H1 (cell line): Measurements from ENCODE around the gene GBX1. TPM values are rescaled to one million over a fixed set of nuclear protein-coding genes. Genes with fewer than 3 reads are reported as not detected.

ENCODE experiments used
- CTCF ChIA-PET: fragments of 300-600 bp; sonication (Branson Sonifier 250); formaldehyde crosslinking; loops from one replicate; lab custom pipeline; 2021; ENCODE audit not compliant: partially characterized antibody; lab: Charles Lee
- POLR2A ChIA-PET: fragments of 300-600 bp; sonication (Branson Sonifier 250); formaldehyde crosslinking; loops from one replicate; lab custom pipeline; 2021; ENCODE audit warnings: inconsistent platforms; ENCODE audit not compliant: partially characterized antibody; lab: Charles Lee
- DNase-seq, 2 experiments: peaks; one replicate each; pipeline versions ENCODE4 v3.0.0 to v3.0.0-alpha.2; 2010 to 2022; ENCODE audit warnings: low spot score in 2 of 2, low read depth in 1 of 2, mixed read lengths in 1 of 2
- FAIRE-seq: peaks from 2 replicates; lab custom pipeline; 2011; peaks lifted over from hg19 to GRCh38; lab: Jason Lieb, UNC
- H2AFZ ChIP-seq: 2 replicates; pipeline ENCODE4 v1.8.1; 2012; ENCODE audit warnings: low read length, inconsistent platforms
- H2AK5ac ChIP-seq: 2 replicates; pipeline ENCODE4 v1.6.1; 2013; ENCODE audit warnings: low read depth, low read length
- H2BK120ac ChIP-seq: replicated peaks from 2 replicates; pipeline ENCODE3; 2013; ENCODE audit warnings: low read depth, low read length, inconsistent platforms
- H2BK12ac ChIP-seq: 2 replicates; pipeline ENCODE4 v1.6.1; 2013; ENCODE audit warnings: low read depth, low read length
- H2BK15ac ChIP-seq: 2 replicates; pipeline ENCODE4 v1.6.1; 2013; ENCODE audit warnings: low read length
- H2BK20ac ChIP-seq: 2 replicates; pipeline ENCODE4 v1.6.1; 2013; ENCODE audit warnings: low read length
- H2BK5ac ChIP-seq: 2 replicates; pipeline ENCODE4 v1.6.1; 2013; ENCODE audit warnings: low read depth, low read length
- H3K14ac ChIP-seq: 2 replicates; pipeline ENCODE4 v1.6.1; 2013; ENCODE audit warnings: inconsistent platforms; ENCODE audit not compliant: insufficient read length
- H3K18ac ChIP-seq: 2 replicates; pipeline ENCODE4 v1.6.1; 2013; ENCODE audit warnings: low read length; ENCODE audit errors: extremely low read depth
- H3K23ac ChIP-seq: 2 replicates; pipeline ENCODE4 v1.6.1; 2013; ENCODE audit warnings: inconsistent platforms; ENCODE audit not compliant: insufficient read length
- H3K23me2 ChIP-seq: 2 replicates; pipeline ENCODE4 v1.6.1; 2013; ENCODE audit warnings: low read depth, low read length
- H3K27ac ChIP-seq: 2 replicates; pipeline ENCODE4 v1.6.1; 2011; ENCODE audit warnings: low read depth, low read length, inconsistent platforms
- H3K27me3 ChIP-seq, 4 experiments: replicated peaks in 1 of 4; 1 replicate in 1 of 4; 2 replicates in 3 of 4; pipeline versions ENCODE4 v1.6.1 to v1.8.1; 2011 to 2013; ENCODE audit warnings: low read length in 3 of 4, mild to moderate bottlenecking in 3 of 4, inconsistent platforms in 2 of 4, mixed read lengths in 2 of 4, moderate library complexity in 1 of 4; ENCODE audit not compliant: control insufficient read depth in 3 of 4, insufficient read depth in 3 of 4; ENCODE audit errors: extremely low read depth in 1 of 4
- H3K36me3 ChIP-seq, 4 experiments: 2 replicates each; pipeline versions ENCODE4 v1.6.1 to v1.8.1; 2011 to 2013; ENCODE audit warnings: mild to moderate bottlenecking in 4 of 4, low read length in 3 of 4, moderate library complexity in 2 of 4, control low read depth in 1 of 4, inconsistent platforms in 1 of 4; ENCODE audit not compliant: insufficient read depth in 4 of 4, control insufficient read depth in 2 of 4
- H3K4ac ChIP-seq: replicated peaks from 2 replicates; pipeline ENCODE3; 2013; ENCODE audit warnings: low read length, low read depth, mixed read lengths, inconsistent platforms; ENCODE audit not compliant: insufficient read length
- H3K4me1 ChIP-seq, 4 experiments: replicated peaks in 1 of 4; 1 replicate in 1 of 4; 2 replicates in 3 of 4; pipeline versions ENCODE4 v1.6.1 to v1.8.1; 2011 to 2013; ENCODE audit warnings: low read length in 3 of 4, inconsistent platforms in 2 of 4, mixed read lengths in 1 of 4; ENCODE audit not compliant: insufficient read depth in 4 of 4, control insufficient read depth in 3 of 4
- H3K4me2 ChIP-seq, 2 experiments: 2 replicates each; pipeline versions ENCODE4 v1.6.1 to v1.8.1; 2011 to 2013; ENCODE audit warnings: low read depth in 2 of 2, low read length in 2 of 2, control low read depth in 1 of 2, inconsistent platforms in 1 of 2, mild to moderate bottlenecking in 1 of 2; ENCODE audit not compliant: insufficient read depth in 1 of 2
- H3K4me3 ChIP-seq, 4 experiments: fragments of 200-600, 300-600 bp in 1 of 4; sonication (generic), shearing (Covaris generic), sonication (Bioruptor Twin) in 1 of 4; 2 replicates each; pipeline versions ENCODE4 v1.5.1 to v1.8.1; 2011 to 2016; ENCODE audit warnings: low read length in 4 of 4, low read depth in 3 of 4, control low read depth in 2 of 4, inconsistent platforms in 2 of 4, mild to moderate bottlenecking in 2 of 4, mixed read lengths in 1 of 4, moderate library complexity in 1 of 4; ENCODE audit not compliant: insufficient read depth in 2 of 4; ENCODE audit errors: extremely low read depth in 1 of 4
- H3K56ac ChIP-seq: replicated peaks from 2 replicates; pipeline ENCODE3; 2013; ENCODE audit warnings: low read depth, mild to moderate bottlenecking, mixed read lengths, low read length, inconsistent platforms; ENCODE audit not compliant: insufficient read length
- H3K79me1 ChIP-seq: 2 replicates; pipeline ENCODE4 v1.6.1; 2013; ENCODE audit warnings: low read depth, low read length, control low read depth
- H3K79me2 ChIP-seq, 2 experiments: 2 replicates each; pipeline versions ENCODE4 v1.6.1 to v1.8.1; 2012 to 2013; ENCODE audit warnings: low read length in 2 of 2, mild to moderate bottlenecking in 2 of 2, inconsistent platforms in 1 of 2; ENCODE audit not compliant: insufficient read depth in 2 of 2, control insufficient read depth in 1 of 2
- H3K9ac ChIP-seq, 4 experiments: replicated peaks in 1 of 4; 1 replicate in 1 of 4; 2 replicates in 3 of 4; pipeline versions ENCODE4 v1.6.1 to v1.8.1; 2011 to 2013; ENCODE audit warnings: low read depth in 3 of 4, low read length in 3 of 4, control low read depth in 2 of 4, mild to moderate bottlenecking in 2 of 4, moderate library complexity in 2 of 4, inconsistent platforms in 1 of 4; ENCODE audit errors: extremely low read depth in 1 of 4
- H3K9me3 ChIP-seq, 2 experiments: 2 replicates each; pipeline versions ENCODE4 v1.6.1 to v1.8.1; 2012 to 2013; ENCODE audit warnings: mild to moderate bottlenecking in 2 of 2, moderate library complexity in 2 of 2, control low read depth in 1 of 2, inconsistent platforms in 1 of 2, low read depth in 1 of 2, low read length in 1 of 2, mixed read lengths in 1 of 2; ENCODE audit not compliant: insufficient read depth in 2 of 2
- H4K20me1 ChIP-seq, 2 experiments: replicated peaks in 1 of 2; 2 replicates each; pipeline versions ENCODE3 to v1.8.1; 2011 to 2013; ENCODE audit warnings: inconsistent platforms in 2 of 2, low read length in 2 of 2, mild to moderate bottlenecking in 1 of 2; ENCODE audit not compliant: insufficient read depth in 2 of 2, control insufficient read depth in 1 of 2
- H4K5ac ChIP-seq: 2 replicates; pipeline ENCODE4 v1.6.1; 2013; ENCODE audit warnings: low read length, low read depth, mixed read lengths, inconsistent platforms; ENCODE audit not compliant: insufficient read length
- H4K8ac ChIP-seq: 2 replicates; pipeline ENCODE4 v1.8.0; 2013; ENCODE audit warnings: mild to moderate bottlenecking, moderate library complexity, low read length, inconsistent platforms; ENCODE audit not compliant: insufficient read depth; ENCODE audit errors: extremely low read depth
- H4K91ac ChIP-seq: replicated peaks from 2 replicates; pipeline ENCODE3; 2013; ENCODE audit warnings: low read length, mixed read lengths, inconsistent platforms; ENCODE audit not compliant: insufficient read length
- CBX5 ChIP-seq: fragments of 300-800, 300-1000 bp; sonication (generic); IDR thresholded peaks from 2 replicates; pipeline ENCODE4 v1.7.1; 2016; ENCODE audit warnings: antibody characterized with exemption, low read length, low read depth
- HDAC6 ChIP-seq: IDR thresholded peaks from one replicate; pipeline ENCODE4 v1.7.1; 2012; ENCODE audit warnings: low read depth, mild to moderate bottlenecking, inconsistent platforms, low read length, moderate library complexity
- RAD21 ChIP-seq, 2 experiments: IDR thresholded peaks in 1 of 2; conservative IDR thresholded peaks in 1 of 2; 2 replicates each; pipeline ENCODE4 v1.6.1; 2011; ENCODE audit warnings: low read depth in 2 of 2, low read length in 2 of 2, improper control_type of control experiment in 1 of 2, inconsistent platforms in 1 of 2, mild to moderate bottlenecking in 1 of 2, moderate library complexity in 1 of 2
- RNF2 ChIP-seq: fragments of 200-900, 300-1000 bp; sonication (generic); IDR thresholded peaks from 2 replicates; pipeline ENCODE4 v1.7.1; 2016; ENCODE audit warnings: borderline replicate concordance, low read depth, mild to moderate bottlenecking, antibody characterized with exemption, low read length; ENCODE audit not compliant: poor library complexity, severe bottlenecking; ENCODE audit errors: missing control alignments
- SIRT6 ChIP-seq: IDR thresholded peaks from one replicate; pipeline ENCODE4 v1.7.1; 2012; ENCODE audit warnings: low read length, inconsistent platforms
- TAF7 ChIP-seq: optimal IDR thresholded peaks from 2 replicates; pipeline ENCODE3; 2011; ENCODE audit warnings: low read depth, mild to moderate bottlenecking, inconsistent platforms, low read length, moderate library complexity, borderline replicate concordance
- WGBS, 2 experiments: shearing (Covaris generic) in 1 of 2; methylation state at CpG; one replicate each; pipeline versions ENCODE4 v1.1.6 to v1.1.7; 2013 to 2015; ENCODE audit warnings: low lambda C conversion rate in 2 of 2, mixed read lengths in 2 of 2, inconsistent platforms in 1 of 2, low coverage in 1 of 2, missing lambda C conversion rate in 1 of 2; ENCODE audit not compliant: insufficient replicate concordance in 2 of 2, insufficient coverage in 1 of 2, insufficient read length in 1 of 2; ENCODE audit errors: extremely low coverage in 1 of 2, missing lambda C conversion rate in 1 of 2; 5-methylcytosine and 5-hydroxymethylcytosine counted together
- polyA plus RNA-seq, 7 experiments: library from polyadenylated mRNA; depleted of rRNA in 3 of 7; stranded (reverse) in 5 of 7; unstranded in 2 of 7; fragments of >200 nt in 5 of 7; fragments of 200-250 nt in 2 of 7; gene quantifications; 1 replicate in 5 of 7; 2 replicates in 1 of 7; 4 replicates in 1 of 7; pipeline versions ENCODE4 v1.2.1 to v1.2.3, GENCODE V29; 2011 to 2013; ENCODE audit warnings: missing spikeins in 2 of 7, mixed read lengths in 2 of 7
- total RNA-seq: library from RNA; stranded (reverse); fragmentation: NEBNext Ultra II Directional; extraction: Animal tissue kit (Norgen Biotek cat#: 25700); gene quantifications from 2 replicates; pipeline ENCODE4 v1.2.1, GENCODE V29; 2021
- TF ChIP-seq, protein P1 (sequence below), 3 experiments: IDR thresholded peaks; 1 replicate in 2 of 3; 2 replicates in 1 of 3; pipeline versions ENCODE4 v1.5.1 to v1.6.1; 2011; ENCODE audit warnings: low read length in 3 of 3, mild to moderate bottlenecking in 3 of 3, inconsistent platforms in 2 of 3, low read depth in 1 of 3, moderate library complexity in 1 of 3; ENCODE audit not compliant: insufficient read depth in 1 of 3; ENCODE audit errors: control extremely low read depth in 1 of 3
- TF ChIP-seq, protein P2 (sequence below): IDR thresholded peaks from 2 replicates; pipeline ENCODE4 v1.6.1; 2012; ENCODE audit warnings: inconsistent platforms

GBX1 gene
- total and polyA plus RNA-seq, 2 of the 8 experiments (the other 6 are each of a cell fraction or from before 2014, with no cell fraction given) = not detected

GRCh38 chr7:151132461-151133205 is 34.9 kb downstream of the GBX1 start:
- FAIRE-seq = no peak
- POLR2A ChIA-PET = interaction anchor here (1.2 kb wide), 1 partner anchor 15 kb away, joined by 4 read pairs; no protein-coding TSS in a partner anchor
- TF ChIP-seq TAF7 (no peak), RAD21 (IDR thresholded peaks at IDR 0.05 in 1 of 2, conservative IDR thresholded peaks at IDR 0.05 in 1 of 2; ENCODE audit: low read depth in 2 of 2, low read length in 2 of 2) (no peak), SIRT6 (no peak), CBX5 (no peak), RNF2 (no peak), HDAC6 (no peak)
- TF ChIP-seq, protein P1, sequence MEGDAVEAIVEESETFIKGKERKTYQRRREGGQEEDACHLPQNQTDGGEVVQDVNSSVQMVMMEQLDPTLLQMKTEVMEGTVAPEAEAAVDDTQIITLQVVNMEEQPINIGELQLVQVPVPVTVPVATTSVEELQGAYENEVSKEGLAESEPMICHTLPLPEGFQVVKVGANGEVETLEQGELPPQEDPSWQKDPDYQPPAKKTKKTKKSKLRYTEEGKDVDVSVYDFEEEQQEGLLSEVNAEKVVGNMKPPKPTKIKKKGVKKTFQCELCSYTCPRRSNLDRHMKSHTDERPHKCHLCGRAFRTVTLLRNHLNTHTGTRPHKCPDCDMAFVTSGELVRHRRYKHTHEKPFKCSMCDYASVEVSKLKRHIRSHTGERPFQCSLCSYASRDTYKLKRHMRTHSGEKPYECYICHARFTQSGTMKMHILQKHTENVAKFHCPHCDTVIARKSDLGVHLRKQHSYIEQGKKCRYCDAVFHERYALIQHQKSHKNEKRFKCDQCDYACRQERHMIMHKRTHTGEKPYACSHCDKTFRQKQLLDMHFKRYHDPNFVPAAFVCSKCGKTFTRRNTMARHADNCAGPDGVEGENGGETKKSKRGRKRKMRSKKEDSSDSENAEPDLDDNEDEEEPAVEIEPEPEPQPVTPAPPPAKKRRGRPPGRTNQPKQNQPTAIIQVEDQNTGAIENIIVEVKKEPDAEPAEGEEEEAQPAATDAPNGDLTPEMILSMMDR (IDR thresholded peaks at IDR 0.05; ENCODE audit: control extremely low read depth in 1 of 3, insufficient read depth in 1 of 3, low read depth in 1 of 3, low read length in 3 of 3) = no peak
- TF ChIP-seq, protein P2, sequence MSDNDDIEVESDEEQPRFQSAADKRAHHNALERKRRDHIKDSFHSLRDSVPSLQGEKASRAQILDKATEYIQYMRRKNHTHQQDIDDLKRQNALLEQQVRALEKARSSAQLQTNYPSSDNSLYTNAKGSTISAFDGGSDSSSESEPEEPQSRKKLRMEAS = no peak

More at GRCh38 chr7:151132461-151133205, 34.9 kb downstream of the GBX1 start:
- no peak overlapping the region for H2BK5ac ChIP-seq
- 91% methylated on average over 21 of the region's 21 CpGs; no CpG with 5 or more reads in 1 of the 2 experiments for WGBS, 2 experiments
- H3K23ac ChIP-seq = no peak overlapping the region
- H2AFZ ChIP-seq = no peak overlapping the region
- H2BK12ac ChIP-seq = no peak overlapping the region
- no peak overlapping the region for H3K14ac ChIP-seq
- H3K9ac ChIP-seq = no peak overlapping the region
- H4K20me1 ChIP-seq = peaks cover 5 to 22% of the 10 kb centered on the region in 2 experiments
- peaks cover 0 to 10% (median 5%) of the 10 kb centered on the region in 4 experiments; a peak in 5 of 8 replicates for H3K36me3 ChIP-seq
- H2BK20ac ChIP-seq = no peak overlapping the region
- no peak overlapping the region for H2BK15ac ChIP-seq
- H3K27ac ChIP-seq = no peak overlapping the region
- H3K9me3 ChIP-seq = no peaks in the 10 kb centered on the region
- H3K79me1 ChIP-seq = no peaks in the 10 kb centered on the region
- DNase-seq = no peak
- CTCF ChIA-PET = interaction anchor here (0.6 to 11.7 kb wide), 6 partner anchors 10 to 113 kb away, joined by 3 to 197 read pairs (median 4); no protein-coding TSS in a partner anchor
- no peak overlapping the region for H4K8ac ChIP-seq
- H3K56ac ChIP-seq = no peak overlapping the region
- H3K27me3 ChIP-seq = peaks cover 0 to under 1% (median 0%) of the 10 kb centered on the region in 4 experiments; a peak in 2 of 7 replicates
- H3K18ac ChIP-seq = no peak overlapping the region
- H3K4ac ChIP-seq = no peak overlapping the region
- no peak overlapping the region for H4K5ac ChIP-seq
- H4K91ac ChIP-seq = no peak overlapping the region
- H3K4me1 ChIP-seq = peaks cover 0 to 4% (median under 1%) of the 10 kb centered on the region in 4 experiments; a peak in 5 of 7 replicates
- H2BK120ac ChIP-seq = no peak overlapping the region
- H3K4me2 ChIP-seq = no peak overlapping the region
- no peaks in the 10 kb centered on the region for H3K79me2 ChIP-seq
- H2AK5ac ChIP-seq = no peak overlapping the region
- H3K4me3 ChIP-seq = no peak overlapping the region
- H3K23me2 ChIP-seq = no peaks in the 10 kb centered on the region
